DND-41 (cell line): Measurements from ENCODE around the gene MT3.
A peak's percentile ranks its signal among the peaks of the same experiment; 100 is the strongest.
"Not testable (repeated sequence)": the region's sequence is repeated elsewhere in the genome, so short reads cannot be mapped to it uniquely, and the experiment has no call there.

Source experiments
- ATAC-seq: fragments of 200-7000 bp; cut with Tn5 transposase; 3 replicates; pipeline ENCODE4 v1.9.1; 2021; ENCODE audit warnings: low read depth; ENCODE audit not compliant: insufficient read depth
- DNase-seq: peaks from one replicate; pipeline ENCODE4 v3.0.0-alpha.2; 2020
- H2AFZ ChIP-seq: 2 replicates; pipeline ENCODE4 v1.6.0; 2012; ENCODE audit warnings: low read depth, low read length
- H3K27ac ChIP-seq: 2 replicates; pipeline ENCODE4 v1.5.1; 2012; ENCODE audit warnings: low read length, inconsistent platforms
- H3K27me3 ChIP-seq: fragments of 200-600 bp; sonication (generic); 2 replicates; pipeline ENCODE4 v1.6.0; 2012; ENCODE audit warnings: low read length, mild to moderate bottlenecking, inconsistent platforms; ENCODE audit not compliant: insufficient read depth, poor library complexity
- H3K36me3 ChIP-seq: 2 replicates; pipeline ENCODE4 v1.5.1; 2012; ENCODE audit warnings: low read length, inconsistent platforms; ENCODE audit not compliant: insufficient read depth
- H3K4me1 ChIP-seq: 2 replicates; pipeline ENCODE4 v1.5.1; 2012; ENCODE audit warnings: mild to moderate bottlenecking, low read length; ENCODE audit not compliant: insufficient read depth
- H3K4me2 ChIP-seq: 2 replicates; pipeline ENCODE4 v1.6.0; 2012; ENCODE audit warnings: mild to moderate bottlenecking, moderate library complexity, low read length, inconsistent platforms; ENCODE audit not compliant: insufficient read depth
- H3K4me3 ChIP-seq, 2 experiments: fragments of 200-600 bp in 1 of 2; shearing (Covaris generic) in 1 of 2; 2 replicates each; pipeline ENCODE4 v1.5.1; 2012 to 2016; ENCODE audit warnings: inconsistent platforms in 2 of 2, low read length in 2 of 2, mild to moderate bottlenecking in 2 of 2, low read depth in 1 of 2, moderate library complexity in 1 of 2
- H3K79me2 ChIP-seq: 2 replicates; pipeline ENCODE4 v1.6.0; 2012; ENCODE audit warnings: low read length, inconsistent platforms; ENCODE audit not compliant: insufficient read depth
- H3K9ac ChIP-seq: 2 replicates; pipeline ENCODE4 v1.6.0; 2012; ENCODE audit warnings: low read depth, mild to moderate bottlenecking, inconsistent platforms, low read length, moderate library complexity
- H3K9me3 ChIP-seq: 2 replicates; pipeline ENCODE4 v1.5.1; 2012; ENCODE audit warnings: low read length, moderate library complexity, mild to moderate bottlenecking, inconsistent platforms; ENCODE audit not compliant: insufficient read depth, severe bottlenecking
- H4K20me1 ChIP-seq: 2 replicates; pipeline ENCODE4 v1.6.0; 2012; ENCODE audit warnings: low read length; ENCODE audit not compliant: insufficient read depth
- CTCF ChIP-seq: IDR thresholded peaks from 2 replicates; pipeline ENCODE4 v1.5.1; 2012; ENCODE audit warnings: borderline replicate concordance, low read length, moderate library complexity, mild to moderate bottlenecking; ENCODE audit not compliant: poor library complexity, severe bottlenecking; ENCODE audit errors: extremely low read depth
- EZH2 ChIP-seq: IDR thresholded peaks from 3 replicates; pipeline ENCODE4 v1.6.1; 2012; ENCODE audit warnings: borderline replicate concordance, low read depth, mild to moderate bottlenecking, moderate library complexity, low read length, inconsistent platforms; ENCODE audit not compliant: severe bottlenecking

Gene MT3

DNA sequence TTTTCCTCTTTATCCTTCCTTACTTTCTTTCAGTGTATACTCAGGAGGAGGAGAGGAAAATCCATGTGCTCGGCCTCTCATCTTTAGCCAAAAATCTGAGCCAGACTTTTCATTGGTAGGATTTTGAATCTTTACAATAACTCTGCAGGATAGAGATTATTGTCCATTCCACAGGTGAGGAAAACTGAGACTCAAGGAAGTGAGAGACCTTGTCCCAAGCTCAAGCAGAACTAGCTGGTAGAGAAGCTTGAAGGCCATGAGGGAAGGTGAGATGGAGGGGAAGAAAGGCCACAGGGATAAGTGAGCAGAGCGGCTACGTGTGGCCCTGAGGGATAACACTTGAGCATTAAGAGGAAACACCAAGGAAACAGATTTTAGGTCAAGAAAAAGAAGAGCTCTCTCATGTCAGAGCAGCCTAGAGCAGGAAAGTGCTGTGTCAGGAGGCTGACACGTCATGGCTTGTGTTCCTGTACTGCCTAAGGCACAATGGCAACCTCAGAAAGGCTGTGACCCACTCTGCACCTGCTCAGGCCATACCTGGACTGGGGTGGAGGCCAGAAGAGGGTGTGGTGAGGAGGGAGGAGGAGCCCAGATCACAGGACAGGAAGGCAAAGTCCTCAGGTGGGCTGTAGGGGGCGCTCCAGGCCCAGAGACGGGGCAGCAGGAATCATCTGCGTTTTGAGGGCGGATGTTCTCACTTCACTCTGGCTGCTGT lies 12.6 kb upstream of the MT3 start:
- no peak overlapping the region for H2AFZ ChIP-seq
- H4K20me1 ChIP-seq: no peaks in the 10 kb centered on the region
- H3K9me3 ChIP-seq: no peaks in the 10 kb centered on the region
- peak; percentile 98 for ATAC-seq
- no peak overlapping the region for H3K9ac ChIP-seq
- H3K4me2 ChIP-seq: no peak overlapping the region
- H3K4me1 ChIP-seq: no peaks in the 10 kb centered on the region
- H3K27me3 ChIP-seq: no peaks in the 10 kb centered on the region
- H3K4me3 ChIP-seq: no peak overlapping the region
- H3K27ac ChIP-seq: no peak overlapping the region
- TF ChIP-seq EZH2 (no peak), CTCF (peak; percentile 96)
- H3K36me3 ChIP-seq: no peaks in the 10 kb centered on the region
- H3K79me2 ChIP-seq: no peaks in the 10 kb centered on the region
- peak; percentile 72 for DNase-seq

DNA sequence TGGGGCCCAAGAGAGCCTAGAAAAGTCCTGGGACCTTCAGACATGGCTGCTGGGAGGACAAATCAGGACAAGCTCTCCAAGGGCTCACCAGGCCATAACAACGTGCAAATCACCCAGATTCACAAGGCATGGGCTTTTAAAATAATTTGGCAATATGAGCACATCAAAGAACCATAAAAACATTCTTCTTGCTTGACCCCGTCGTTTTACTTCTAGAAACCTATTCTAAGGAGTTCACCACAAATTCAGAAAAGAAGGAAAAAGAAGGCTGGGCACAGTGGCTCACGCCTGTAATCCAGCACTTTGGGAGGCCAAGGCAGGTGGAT lies 12.1 kb upstream of the MT3 start:
- Histone ChIP-seq H3K4me1 (no peaks in the 10 kb centered on the region), H2AFZ (no peak overlapping the region), H3K27me3 (peaks cover under 1% of the 10 kb centered on the region), H3K4me2 (no peak overlapping the region), H3K9ac (no peak overlapping the region), H3K9me3 (no peaks in the 10 kb centered on the region), H3K36me3 (no peaks in the 10 kb centered on the region), H3K79me2 (no peaks in the 10 kb centered on the region), H3K27ac (no peak overlapping the region), H3K4me3 (no peak overlapping the region), H4K20me1 (no peaks in the 10 kb centered on the region)
- TF ChIP-seq EZH2: no peak
- no peak for TF ChIP-seq CTCF
- no peak for ATAC-seq
- no peak for DNase-seq

- Histone ChIP-seq H3K9ac (no peak overlapping the region), H3K4me3 (no peak overlapping the region), H3K4me2 (no peak overlapping the region), H4K20me1 (no peaks in the 10 kb centered on the region), H3K4me1 (no peaks in the 10 kb centered on the region), H3K79me2 (no peaks in the 10 kb centered on the region), H3K36me3 (no peaks in the 10 kb centered on the region), H3K27me3 (peaks cover 7% of the 10 kb centered on the region), H3K27ac (no peak overlapping the region), H3K9me3 (no peaks in the 10 kb centered on the region), H2AFZ (no peak overlapping the region)
- TF ChIP-seq EZH2 (no peak), CTCF (no peak)
- ATAC-seq: no peak
- no peak for DNase-seq
Measured at GRCh38 chr16:56580391-56581048, 8.8 kb upstream of the MT3 start.

GRCh38 chr16:56582911-56583310 lies 6.4 kb upstream of the MT3 start:
- not testable (repeated sequence) for H3K36me3 ChIP-seq, H3K9ac ChIP-seq, DNase-seq, H2AFZ ChIP-seq, H3K27ac ChIP-seq, H3K79me2 ChIP-seq, ATAC-seq, H4K20me1 ChIP-seq, H3K4me3 ChIP-seq, H3K27me3 ChIP-seq, H3K4me1 ChIP-seq, H3K4me2 ChIP-seq, H3K9me3 ChIP-seq
